ENCODE measurements around the gene GNG12.

GRCh38 chr1:67696708-67697107 is 136.6 kb downstream of the GNG12 start:
- TF ChIP-seq POLR2A (IDR thresholded peaks at IDR 0.05) (no peak), CTCF (IDR thresholded peaks at IDR 0.05 in 4 of 5, conservative IDR thresholded peaks at IDR 0.05 in 1 of 5) (no peak)
